AG10803 (cell line): ENCODE measurements around the gene CD3G.

Experiments
- DNase-seq: peaks from one replicate; pipeline ENCODE4 v3.0.0; 2010; ENCODE audit warnings: low read depth
- H3K4me3 ChIP-seq: 2 replicates; pipeline ENCODE4 v1.5.1; 2011; ENCODE audit warnings: mild to moderate bottlenecking, low read length, control low read depth
- CTCF ChIP-seq: conservative IDR thresholded peaks from 2 replicates; pipeline ENCODE4 v1.5.1; 2011; ENCODE audit warnings: mild to moderate bottlenecking, low read length, control low read depth, inconsistent platforms

The CD3G gene

GRCh38 chr11:118328745-118329144 lies 15.4 kb upstream of the CD3G start:
- no peak overlapping the region for H3K4me3 ChIP-seq
- no peak for TF ChIP-seq CTCF
- DNase-seq = no peak

GRCh38 chr11:118334745-118335144 lies 9.4 kb upstream of the CD3G start:
- TF ChIP-seq CTCF = no peak
- H3K4me3 ChIP-seq = no peak overlapping the region
- no peak for DNase-seq

- DNase-seq = no peak
- no peak overlapping the region for H3K4me3 ChIP-seq
- TF ChIP-seq CTCF = no peak
Observed at GRCh38 chr11:118338637-118339061, 5.5 kb upstream of the CD3G start.

- H3K4me3 ChIP-seq = no peak overlapping the region
- TF ChIP-seq CTCF = no peak
Observed at GRCh38 chr11:118339281-118339961, 4.7 kb upstream of the CD3G start.

GRCh38 chr11:118340449-118340848 lies 3.7 kb upstream of the CD3G start:
- DNase-seq = no peak
- TF ChIP-seq CTCF = no peak
- no peak overlapping the region for H3K4me3 ChIP-seq

More at GRCh38 chr11:118339281-118339961, 4.7 kb upstream of the CD3G start:
- DNase-seq = no peak

- no peak overlapping the region for H3K4me3 ChIP-seq
- no peak for TF ChIP-seq CTCF
- no peak for DNase-seq
Observed at GRCh38 chr11:118341261-118341660, 2.9 kb upstream of the CD3G start.

- no peak overlapping the region for H3K4me3 ChIP-seq
- no peak for DNase-seq
Observed at GRCh38 chr11:118341815-118342489, 2.2 kb upstream of the CD3G start.

More at GRCh38 chr11:118341815-118342489, 2.2 kb upstream of the CD3G start:
- TF ChIP-seq CTCF = no peak
